Esophagus (tissue), 2 donors: Measurements from ENCODE around the gene WNT6. TPM values are rescaled to one million over a fixed set of nuclear protein-coding genes. Genes with fewer than 3 reads are reported as not detected.

Source experiments
- H3K27ac ChIP-seq, 2 donors: one replicate each; pipeline ENCODE4 v1.5.1; 2013; ENCODE audit warnings: low read depth in 2 of 2, mild to moderate bottlenecking in 2 of 2, inconsistent platforms in 1 of 2, low read length in 1 of 2, moderate library complexity in 1 of 2
- H3K27me3 ChIP-seq, 2 donors: one replicate each; pipeline ENCODE4 v1.6.1; 2013; ENCODE audit warnings: low read length in 2 of 2, control low read depth in 1 of 2, mild to moderate bottlenecking in 1 of 2; ENCODE audit not compliant: insufficient read depth in 2 of 2, control insufficient read depth in 1 of 2
- H3K36me3 ChIP-seq, 2 donors: one replicate each; pipeline ENCODE4 v1.6.1; 2013; ENCODE audit warnings: low read length in 1 of 2; ENCODE audit not compliant: control insufficient read depth in 2 of 2, insufficient read depth in 2 of 2
- H3K4me1 ChIP-seq, 2 donors: one replicate each; pipeline ENCODE4 v1.6.1; 2013; ENCODE audit warnings: low read length in 1 of 2; ENCODE audit not compliant: control insufficient read depth in 2 of 2, insufficient read depth in 2 of 2
- H3K4me3 ChIP-seq, 2 donors: one replicate each; pipeline ENCODE4 v1.5.1; 2013; ENCODE audit warnings: low read length in 2 of 2, mild to moderate bottlenecking in 2 of 2, low read depth in 1 of 2, moderate library complexity in 1 of 2
- H3K9me3 ChIP-seq, 2 donors: one replicate each; pipeline ENCODE4 v1.6.1; 2013; ENCODE audit warnings: mild to moderate bottlenecking in 2 of 2, low read depth in 1 of 2, low read length in 1 of 2, moderate library complexity in 1 of 2; ENCODE audit not compliant: control insufficient read depth in 2 of 2, insufficient read depth in 1 of 2
- WGBS, 2 donors: extraction: QIAGEN DNeasy Blood & Tissue Kit; methylation state at CpG; one replicate each; pipeline ENCODE4 v1.1.7; 2013; 5-methylcytosine and 5-hydroxymethylcytosine counted together
- polyA plus RNA-seq, 2 donors: library from polyadenylated mRNA; stranded (reverse); fragments of 200-250 nt; gene quantifications; one replicate each; pipeline ENCODE4 v1.2.3, GENCODE V29; 2013
- donor health status: healthy with polysubstance abuse.
- donor health status: Bipolar disorder and iron deficiency.

WNT6 gene
- polyA plus RNA-seq, 2 donors: 0.31 to 0.76 TPM

- peaks cover 0 to 2% of the 10 kb centered on the region in 2 donors for H3K4me1 ChIP-seq
- peak overlapping the region; percentile 45 to 52 for H3K4me3 ChIP-seq
- 2 to 4% methylated on average over 58 of the region's 58 CpGs for WGBS, 2 donors
- peak overlapping the region in 1 of 2 donors; percentile 34 for H3K27ac ChIP-seq
- H3K27me3 ChIP-seq: no peaks in the 10 kb centered on the region
- no peaks in the 10 kb centered on the region for H3K36me3 ChIP-seq
- no peaks in the 10 kb centered on the region for H3K9me3 ChIP-seq
These were observed 49.4 kb downstream of the WNT6 start for GRCh38 chr2:218908721-218909619.

- peaks cover 0 to 2% of the 10 kb centered on the region in 2 donors for H3K4me1 ChIP-seq
- WGBS, 2 donors: 89 to 93% methylated on average over 6 of the region's 6 CpGs
- no peaks in the 10 kb centered on the region for H3K36me3 ChIP-seq
- H3K27me3 ChIP-seq: no peaks in the 10 kb centered on the region
- H3K4me3 ChIP-seq: no peak overlapping the region
- H3K27ac ChIP-seq: no peak overlapping the region
- H3K9me3 ChIP-seq: no peaks in the 10 kb centered on the region
These were observed 51.1 kb downstream of the WNT6 start for GRCh38 chr2:218910741-218911140.

- H3K27me3 ChIP-seq: no peaks in the 10 kb centered on the region
- H3K4me3 ChIP-seq: no peak overlapping the region
- WGBS, 2 donors: 90 to 95% methylated on average over 1 of the region's 1 CpG
- H3K36me3 ChIP-seq: no peaks in the 10 kb centered on the region
- no peaks in the 10 kb centered on the region for H3K9me3 ChIP-seq
- no peaks in the 10 kb centered on the region for H3K4me1 ChIP-seq
- no peak overlapping the region for H3K27ac ChIP-seq
These were observed 60.9 kb downstream of the WNT6 start for GRCh38 chr2:218920504-218920903.

Other genes starting within 250 kb of the WNT6 start
- gene ZNF142, start 200.2 kb upstream of the WNT6 start, polyA plus RNA-seq: 10 to 100 TPM in 1 of 2 donors, 1 to 10 TPM in 1; 5.3 to 10.1 TPM
- gene BCS1L, start 200.1 kb upstream of the WNT6 start, polyA plus RNA-seq: 10 to 100 TPM; 38.5 to 53.8 TPM
- 10 to 100 TPM; 18.2 to 20.5 TPM for gene RNF25, start 187.8 kb upstream of the WNT6 start, polyA plus RNA-seq
- 10 to 100 TPM; 10.8 to 20.7 TPM for gene STK36, start 187.7 kb upstream of the WNT6 start, polyA plus RNA-seq
- 10 to 100 TPM; 11.5 to 20.0 TPM for gene TTLL4, start 149.0 kb upstream of the WNT6 start, polyA plus RNA-seq
- 1 to 10 TPM; 3.3 to 5.4 TPM for gene CYP27A1, start 77.7 kb upstream of the WNT6 start, polyA plus RNA-seq
- under 1 TPM in 1 of 2 donors, not detected in 1; 0.02 TPM for gene PRKAG3, start 28.0 kb upstream of the WNT6 start, polyA plus RNA-seq
- 10 to 100 TPM in 1 of 2 donors, 1 to 10 TPM in 1; 9.6 to 13.7 TPM for gene WNT10A, start 21.0 kb downstream of the WNT6 start, polyA plus RNA-seq
- gene CDK5R2, start 99.9 kb downstream of the WNT6 start, polyA plus RNA-seq: not detected
- not detected for gene FEV, start 125.4 kb downstream of the WNT6 start, polyA plus RNA-seq
- gene CRYBA2, start 133.6 kb downstream of the WNT6 start, polyA plus RNA-seq: under 1 TPM; 0.47 to 0.49 TPM
- under 1 TPM in 1 of 2 donors, not detected in 1; 0.01 TPM for gene CFAP65, start 181.7 kb downstream of the WNT6 start, polyA plus RNA-seq
- under 1 TPM; 0.06 to 0.31 TPM for gene IHH, start 201.1 kb downstream of the WNT6 start, polyA plus RNA-seq